Vagina (tissue), 2 donors: ENCODE measurements around the gene TPP2.

Experiments used
- POLR2A ChIP-seq, 2 donors: fragments of 450-650 bp; IDR thresholded peaks; one replicate each; pipeline ENCODE4 v1.6.1; 2017; ENCODE audit warnings: antibody characterized with exemption in 2 of 2, mild to moderate bottlenecking in 2 of 2, moderate library complexity in 2 of 2
- TF ChIP-seq, protein P1 (sequence below), 3 experiments: fragments of 450-650 bp in 2 of 3; fragments of 200-600 bp in 1 of 3; sonication (generic) in 1 of 3; IDR thresholded peaks; one replicate each; pipeline ENCODE4 v1.5.1; 2017 to 2019; ENCODE audit warnings: antibody characterized with exemption in 3 of 3, mild to moderate bottlenecking in 2 of 3, moderate library complexity in 2 of 3

DNA sequence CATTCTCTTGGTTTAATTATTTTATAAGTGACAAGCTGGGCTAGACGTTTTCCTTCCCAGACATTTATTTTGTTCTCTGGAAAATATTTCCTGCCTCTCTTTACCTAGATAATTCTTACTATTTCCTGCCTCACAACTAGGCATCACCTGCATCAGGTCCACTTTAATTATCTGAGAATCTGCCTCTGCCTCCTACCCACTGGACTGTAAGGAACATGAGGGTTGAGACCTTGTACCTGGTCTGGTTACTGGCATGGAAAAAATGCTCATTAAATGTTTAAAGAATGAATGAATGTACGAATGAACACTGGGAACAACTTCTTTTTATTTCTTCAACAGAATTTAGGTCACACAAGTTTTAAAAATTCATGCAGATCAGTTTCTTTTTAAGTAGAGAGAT, 111.4 kb downstream of the TPP2 start:
- TF ChIP-seq POLR2A (IDR thresholded peaks at IDR 0.05) = no peak
- TF ChIP-seq, protein P1, sequence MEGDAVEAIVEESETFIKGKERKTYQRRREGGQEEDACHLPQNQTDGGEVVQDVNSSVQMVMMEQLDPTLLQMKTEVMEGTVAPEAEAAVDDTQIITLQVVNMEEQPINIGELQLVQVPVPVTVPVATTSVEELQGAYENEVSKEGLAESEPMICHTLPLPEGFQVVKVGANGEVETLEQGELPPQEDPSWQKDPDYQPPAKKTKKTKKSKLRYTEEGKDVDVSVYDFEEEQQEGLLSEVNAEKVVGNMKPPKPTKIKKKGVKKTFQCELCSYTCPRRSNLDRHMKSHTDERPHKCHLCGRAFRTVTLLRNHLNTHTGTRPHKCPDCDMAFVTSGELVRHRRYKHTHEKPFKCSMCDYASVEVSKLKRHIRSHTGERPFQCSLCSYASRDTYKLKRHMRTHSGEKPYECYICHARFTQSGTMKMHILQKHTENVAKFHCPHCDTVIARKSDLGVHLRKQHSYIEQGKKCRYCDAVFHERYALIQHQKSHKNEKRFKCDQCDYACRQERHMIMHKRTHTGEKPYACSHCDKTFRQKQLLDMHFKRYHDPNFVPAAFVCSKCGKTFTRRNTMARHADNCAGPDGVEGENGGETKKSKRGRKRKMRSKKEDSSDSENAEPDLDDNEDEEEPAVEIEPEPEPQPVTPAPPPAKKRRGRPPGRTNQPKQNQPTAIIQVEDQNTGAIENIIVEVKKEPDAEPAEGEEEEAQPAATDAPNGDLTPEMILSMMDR (IDR thresholded peaks at IDR 0.05) = no peak
